MM.1S (cell line): ENCODE measurements around the gene EXOC2.

Experiments
- CTCF ChIP-seq: fragments of 300-600 bp; sonication (generic); IDR thresholded peaks from 2 replicates; pipeline ENCODE4 v1.5.1; 2016; ENCODE audit warnings: antibody characterized with exemption, low read length, mixed read lengths
- EZH2phosphoT487 ChIP-seq: fragments of 300-600 bp; sonication (generic); IDR thresholded peaks from 2 replicates; pipeline ENCODE4 v1.6.1; 2018; ENCODE audit warnings: antibody characterized with exemption, low read length

GRCh38 chr6:674956-675355, 18.0 kb downstream of the EXOC2 start:
- TF ChIP-seq CTCF (no peak), EZH2phosphoT487 (no peak)
